ENCODE measurements around the gene SFXN5. TPM values are rescaled to one million over a fixed set of nuclear protein-coding genes. Genes with fewer than 3 reads are reported as not detected.

SFXN5 gene
- total and polyA plus RNA-seq, 2 of the 8 experiments (the other 6 are each of a cell fraction or from before 2014, with no cell fraction given), result 29.3 to 33.1 TPM

GRCh38 chr2:72938455-72938854, 133.1 kb downstream of the SFXN5 start (continued):
- no peak for TF ChIP-seq RBBP5 (IDR thresholded peaks at IDR 0.05; ENCODE audit: borderline replicate concordance, low read depth, low read length)
- no peak for TF ChIP-seq TAF7 (optimal IDR thresholded peaks at IDR 0.05; ENCODE audit: borderline replicate concordance, low read depth, low read length)
- no peak for TF ChIP-seq CHD1 (IDR thresholded peaks at IDR 0.05; ENCODE audit: low read depth, low read length)
- no peak for TF ChIP-seq RXRA (IDR thresholded peaks at IDR 0.05; ENCODE audit: insufficient read depth, low read depth, low read length)
- no peak for TF ChIP-seq GTF2F1 (IDR thresholded peaks at IDR 0.05; ENCODE audit: borderline replicate concordance, low read depth, low read length)
- no peak for TF ChIP-seq BACH1 (IDR thresholded peaks at IDR 0.05; ENCODE audit: low read length)
